ENCODE measurements around the gene PRELP.

Gene PRELP

GRCh38 chr1:203491664-203492063 lies 16.1 kb downstream of the PRELP start:
- Histone ChIP-seq H3K9me3 (ENCODE audit: control insufficient read depth, low read length) (no peaks in the 10 kb centered on the region), H3K23ac (ENCODE audit: low read length in 2 of 2) (no peak overlapping the region), H3K14ac (ENCODE audit: low read length in 2 of 2) (peak overlapping the region in 1 of 2 experiments; percentile 88), H3K9ac (ENCODE audit: low read length) (no peak overlapping the region), H3K27me3 (ENCODE audit: control insufficient read depth in 1 of 2, insufficient read depth in 1 of 2, low read length in 2 of 2) (peaks cover 14 to 40% of the 10 kb centered on the region in 2 experiments), H4K91ac (ENCODE audit: low read length) (no peak overlapping the region), H2BK12ac (ENCODE audit: low read length in 2 of 2) (peak overlapping the region in 1 of 2 experiments; percentile 33), H2BK120ac (ENCODE audit: low read depth, low read length) (no peak overlapping the region), H3K4me2 (ENCODE audit: low read length, poor library complexity, severe bottlenecking) (no peak overlapping the region), H2BK15ac (ENCODE audit: low read depth, poor library complexity, severe bottlenecking) (no peak overlapping the region), H3K27ac (ENCODE audit: low read length, poor library complexity, severe bottlenecking) (no peak overlapping the region), H2AK5ac (ENCODE audit: low read length, severe bottlenecking) (no peak overlapping the region), H3K4me3 (ENCODE audit: insufficient read depth in 1 of 2, low read depth in 1 of 2, low read length in 2 of 2) (no peak overlapping the region), H2AFZ (ENCODE audit: low read depth, low read length) (no peak overlapping the region), H3K79me1 (replicated peaks; ENCODE audit: low read length, poor library complexity, severe bottlenecking) (no peaks in the 10 kb centered on the region), H3K4me1 (ENCODE audit: control insufficient read depth, insufficient read depth, low read depth, low read length) (peaks cover 3% of the 10 kb centered on the region), H2BK5ac (ENCODE audit: low read depth, low read length, poor library complexity, severe bottlenecking) (no peak overlapping the region), H4K8ac (ENCODE audit: low read length) (no peak overlapping the region), H3K18ac (ENCODE audit: low read depth in 1 of 2, low read length in 2 of 2) (no peak overlapping the region), H3K36me3 (ENCODE audit: control insufficient read depth in 1 of 2, insufficient read depth in 2 of 2, low read depth in 1 of 2, low read length in 2 of 2) (peaks cover 0 to 2% of the 10 kb centered on the region in 2 experiments), H3K4ac (ENCODE audit: low read depth in 1 of 2, low read length in 2 of 2) (no peak overlapping the region)
- WGBS = 79% methylated on average over 9 of the region's 9 CpGs
- no peak for DNase-seq

GRCh38 chr1:203492082-203492747 lies 16.6 kb downstream of the PRELP start:
- Histone ChIP-seq H3K27ac (ENCODE audit: low read length, poor library complexity, severe bottlenecking) (no peak overlapping the region), H2BK15ac (ENCODE audit: low read depth, poor library complexity, severe bottlenecking) (no peak overlapping the region), H3K9ac (ENCODE audit: low read length) (no peak overlapping the region), H3K36me3 (ENCODE audit: control insufficient read depth in 1 of 2, insufficient read depth in 2 of 2, low read depth in 1 of 2, low read length in 2 of 2) (peaks cover 0 to 2% of the 10 kb centered on the region in 2 experiments), H2AFZ (ENCODE audit: low read depth, low read length) (no peak overlapping the region), H3K14ac (ENCODE audit: low read length in 2 of 2) (peak overlapping the region in 1 of 2 experiments; percentile 88), H3K23ac (ENCODE audit: low read length in 2 of 2) (no peak overlapping the region), H3K4me3 (ENCODE audit: insufficient read depth in 1 of 2, low read depth in 1 of 2, low read length in 2 of 2) (no peak overlapping the region), H3K18ac (ENCODE audit: low read depth in 1 of 2, low read length in 2 of 2) (no peak overlapping the region), H2BK5ac (ENCODE audit: low read depth, low read length, poor library complexity, severe bottlenecking) (no peak overlapping the region), H3K27me3 (ENCODE audit: control insufficient read depth in 1 of 2, insufficient read depth in 1 of 2, low read length in 2 of 2) (peaks cover 19 to 45% of the 10 kb centered on the region in 2 experiments), H2BK120ac (ENCODE audit: low read depth, low read length) (no peak overlapping the region), H3K9me3 (ENCODE audit: control insufficient read depth, low read length) (no peaks in the 10 kb centered on the region), H3K4me2 (ENCODE audit: low read length, poor library complexity, severe bottlenecking) (no peak overlapping the region), H3K79me1 (replicated peaks; ENCODE audit: low read length, poor library complexity, severe bottlenecking) (no peaks in the 10 kb centered on the region), H4K8ac (ENCODE audit: low read length) (no peak overlapping the region), H4K91ac (ENCODE audit: low read length) (no peak overlapping the region), H3K4me1 (ENCODE audit: control insufficient read depth, insufficient read depth, low read depth, low read length) (peaks cover 3% of the 10 kb centered on the region), H3K4ac (ENCODE audit: low read depth in 1 of 2, low read length in 2 of 2) (no peak overlapping the region), H2BK12ac (ENCODE audit: low read length in 2 of 2) (peak overlapping the region in 1 of 2 experiments; percentile 33), H2AK5ac (ENCODE audit: low read length, severe bottlenecking) (no peak overlapping the region)
- DNase-seq = no peak
- 49% methylated on average over 6 of the region's 8 CpGs for WGBS

GRCh38 chr1:203492748-203493130 lies 17.1 kb downstream of the PRELP start:
- 81% methylated on average over 5 of the region's 6 CpGs for WGBS
- H2BK15ac ChIP-seq (ENCODE audit: low read depth, poor library complexity, severe bottlenecking) = no peak overlapping the region
- H3K79me1 ChIP-seq (replicated peaks; ENCODE audit: low read length, poor library complexity, severe bottlenecking) = no peaks in the 10 kb centered on the region
- H2BK12ac ChIP-seq (ENCODE audit: low read length in 2 of 2) = no peak overlapping the region
- peaks cover 19 to 45% of the 10 kb centered on the region in 2 experiments for H3K27me3 ChIP-seq (ENCODE audit: control insufficient read depth in 1 of 2, insufficient read depth in 1 of 2, low read length in 2 of 2)
- no peaks in the 10 kb centered on the region for H3K9me3 ChIP-seq (ENCODE audit: control insufficient read depth, low read length)
- no peak overlapping the region for H3K4ac ChIP-seq (ENCODE audit: low read depth in 1 of 2, low read length in 2 of 2)
- H3K4me3 ChIP-seq (ENCODE audit: insufficient read depth in 1 of 2, low read depth in 1 of 2, low read length in 2 of 2) = no peak overlapping the region
- H3K4me1 ChIP-seq (ENCODE audit: control insufficient read depth, insufficient read depth, low read depth, low read length) = peaks cover 3% of the 10 kb centered on the region
- H2BK5ac ChIP-seq (ENCODE audit: low read depth, low read length, poor library complexity, severe bottlenecking) = no peak overlapping the region
- no peak overlapping the region for H3K18ac ChIP-seq (ENCODE audit: low read depth in 1 of 2, low read length in 2 of 2)
- no peak overlapping the region for H2AFZ ChIP-seq (ENCODE audit: low read depth, low read length)
- no peak overlapping the region for H2BK120ac ChIP-seq (ENCODE audit: low read depth, low read length)
- H2AK5ac ChIP-seq (ENCODE audit: low read length, severe bottlenecking) = no peak overlapping the region
- DNase-seq = no peak
- no peak overlapping the region for H3K14ac ChIP-seq (ENCODE audit: low read length in 2 of 2)
- no peak overlapping the region for H4K91ac ChIP-seq (ENCODE audit: low read length)
- H3K4me2 ChIP-seq (ENCODE audit: low read length, poor library complexity, severe bottlenecking) = no peak overlapping the region
- H3K9ac ChIP-seq (ENCODE audit: low read length) = no peak overlapping the region
- no peak overlapping the region for H3K23ac ChIP-seq (ENCODE audit: low read length in 2 of 2)
- H3K36me3 ChIP-seq (ENCODE audit: control insufficient read depth in 1 of 2, insufficient read depth in 2 of 2, low read depth in 1 of 2, low read length in 2 of 2) = peaks cover 0 to 2% of the 10 kb centered on the region in 2 experiments
- H3K27ac ChIP-seq (ENCODE audit: low read length, poor library complexity, severe bottlenecking) = no peak overlapping the region
- H4K8ac ChIP-seq (ENCODE audit: low read length) = no peak overlapping the region

GRCh38 chr1:203493901-203494300 lies 18.3 kb downstream of the PRELP start, which contains the start of gene OPTC:
Gene OPTC (plus strand): TSS chr1:203494153. CDS start chr1:203496006, 1,853 bp downstream.
- Histone ChIP-seq H3K27me3 (ENCODE audit: control insufficient read depth in 1 of 2, insufficient read depth in 1 of 2, low read length in 2 of 2) (peaks cover 19 to 45% of the 10 kb centered on the region in 2 experiments), H2BK12ac (ENCODE audit: low read length in 2 of 2) (no peak within 1 kb of the TSS), H3K79me1 (replicated peaks; ENCODE audit: low read length, poor library complexity, severe bottlenecking) (no peaks in the 10 kb centered on the region), H2BK5ac (ENCODE audit: low read depth, low read length, poor library complexity, severe bottlenecking) (no peak within 1 kb of the TSS), H3K4me1 (ENCODE audit: control insufficient read depth, insufficient read depth, low read depth, low read length) (no peaks in the 10 kb centered on the region), H3K9ac (ENCODE audit: low read length) (no peak within 1 kb of the TSS), H3K27ac (ENCODE audit: low read length, poor library complexity, severe bottlenecking) (no peak within 1 kb of the TSS), H3K36me3 (ENCODE audit: control insufficient read depth in 1 of 2, insufficient read depth in 2 of 2, low read depth in 1 of 2, low read length in 2 of 2) (no peaks in the 10 kb centered on the region), H3K14ac (ENCODE audit: low read length in 2 of 2) (no peak within 1 kb of the TSS), H2AK5ac (ENCODE audit: low read length, severe bottlenecking) (no peak within 1 kb of the TSS), H2AFZ (ENCODE audit: low read depth, low read length) (no peak within 1 kb of the TSS), H4K91ac (ENCODE audit: low read length) (no peak within 1 kb of the TSS), H3K4me2 (ENCODE audit: low read length, poor library complexity, severe bottlenecking) (no peak within 1 kb of the TSS), H3K4ac (ENCODE audit: low read depth in 1 of 2, low read length in 2 of 2) (no peak within 1 kb of the TSS), H2BK120ac (ENCODE audit: low read depth, low read length) (no peak within 1 kb of the TSS), H4K8ac (ENCODE audit: low read length) (no peak within 1 kb of the TSS), H3K18ac (ENCODE audit: low read depth in 1 of 2, low read length in 2 of 2) (no peak within 1 kb of the TSS), H3K4me3 (ENCODE audit: insufficient read depth in 1 of 2, low read depth in 1 of 2, low read length in 2 of 2) (no peak within 1 kb of the TSS), H3K23ac (ENCODE audit: low read length in 2 of 2) (no peak within 1 kb of the TSS), H2BK15ac (ENCODE audit: low read depth, poor library complexity, severe bottlenecking) (no peak within 1 kb of the TSS), H3K9me3 (ENCODE audit: control insufficient read depth, low read length) (no peaks in the 10 kb centered on the region)
- no peak for DNase-seq
- 88% methylated on average over 5 of the region's 5 CpGs for whole genome bisulfite sequencing
